Mucosa of descending colon (tissue), 3 donors: ENCODE data around the gene OCSTAMP. TPM values are rescaled to one million over a fixed set of nuclear protein-coding genes. Genes with fewer than 3 reads are reported as not detected.

Experiments used
- ATAC-seq: fragments of 200-7000 bp; cut with Tn5 transposase; one replicate; pipeline ENCODE4 v1.9.1; 2020; ENCODE audit warnings: mild to moderate bottlenecking, moderate library complexity
- DNase-seq, 3 donors: peaks; one replicate each; pipeline ENCODE4 v3.0.0-alpha.2; 2020
- H3K36me3 ChIP-seq: fragments of 200-600 bp; one replicate; pipeline ENCODE4 v1.8.0; 2021; ENCODE audit warnings: low read depth, mild to moderate bottlenecking
- H3K4me1 ChIP-seq: fragments of 200-600 bp; one replicate; pipeline ENCODE4 v1.8.0; 2021; ENCODE audit warnings: low read depth, mild to moderate bottlenecking
- H3K4me3 ChIP-seq: fragments of 200-600 bp; one replicate; pipeline ENCODE4 v1.8.0; 2021; ENCODE audit warnings: mild to moderate bottlenecking
- H3K9me3 ChIP-seq: fragments of 200-600 bp; one replicate; pipeline ENCODE4 v1.8.0; 2021; ENCODE audit warnings: mild to moderate bottlenecking
- CTCF ChIP-seq: fragments of 200-600 bp; IDR thresholded peaks from one replicate; pipeline ENCODE4 v1.8.0; 2022; ENCODE audit warnings: antibody characterized with exemption, mild to moderate bottlenecking
- intact Hi-C, 2 donors: fragments of 100-400 bp; cut with DNase I in 1 of 2; cut with micrococcal nuclease in 1 of 2; formaldehyde crosslinking; loops; one replicate each; pipeline versions ENCODE4 v1.11.0 to v1.11.1; 2022; cut with DNase I, micrococcal nuclease
- total RNA-seq, 3 donors: library from RNA; stranded (reverse); fragmentation: NEBNext Ultra II Directional in 2 of 3; extraction: Animal tissue kit (Norgen Biotek cat#: 25700) in 2 of 3; gene quantifications; one replicate each; pipeline versions ENCODE4 v1.2.1 to v1.2.4, GENCODE V29; 2021 to 2023
- donor health status: DM: no; HTN: no; CAD: no; lungs with moderate emphysema.
- donor health status: DM: no; HTN: no; CAD: no.
- donor health status: DM: no; HTN: yes; CAD: no.

Gene OCSTAMP
- total RNA-seq, 3 donors from 2014 or later, result not detected

- Histone ChIP-seq H3K4me1 (no peaks in the 10 kb centered on the region), H3K4me3 (no peak overlapping the region), H3K36me3 (no peaks in the 10 kb centered on the region), H3K9me3 (no peaks in the 10 kb centered on the region)
- no peak for ATAC-seq
- intact Hi-C loops, result no loop called here
- no peak for TF ChIP-seq CTCF
- DNase-seq, result no peak
These were observed 1.1 kb downstream of the OCSTAMP start for GRCh38 chr20:46549188-46549972.

GRCh38 chr20:46548688-46549087 lies 1.8 kb downstream of the OCSTAMP start:
- Histone ChIP-seq H3K4me1 (no peaks in the 10 kb centered on the region), H3K4me3 (no peak overlapping the region), H3K36me3 (no peaks in the 10 kb centered on the region), H3K9me3 (no peaks in the 10 kb centered on the region)
- no peak for TF ChIP-seq CTCF
- DNase-seq (no peak), ATAC-seq (no peak)
- intact Hi-C loops, result no loop called here

- H3K36me3 ChIP-seq, result no peaks in the 10 kb centered on the region
- no peak for DNase-seq
- H3K4me1 ChIP-seq, result no peaks in the 10 kb centered on the region
- H3K9me3 ChIP-seq, result no peaks in the 10 kb centered on the region
- TF ChIP-seq CTCF, result no peak
- intact Hi-C loops, result no loop called here
- no peak overlapping the region for H3K4me3 ChIP-seq
- ATAC-seq, result no peak
These were observed 2.5 kb downstream of the OCSTAMP start for GRCh38 chr20:46547995-46548394.

GRCh38 chr20:46546936-46547335 lies 3.5 kb downstream of the OCSTAMP start:
- Histone ChIP-seq H3K9me3 (no peaks in the 10 kb centered on the region), H3K36me3 (no peaks in the 10 kb centered on the region), H3K4me3 (no peak overlapping the region), H3K4me1 (no peaks in the 10 kb centered on the region)
- DNase-seq, result no peak
- intact Hi-C loops, result no loop called here
- no peak for TF ChIP-seq CTCF
- no peak for ATAC-seq

GRCh38 chr20:46546298-46546697 lies 4.2 kb downstream of the OCSTAMP start:
- Histone ChIP-seq H3K9me3 (no peaks in the 10 kb centered on the region), H3K36me3 (no peaks in the 10 kb centered on the region), H3K4me3 (no peak overlapping the region), H3K4me1 (no peaks in the 10 kb centered on the region)
- TF ChIP-seq CTCF, result no peak
- intact Hi-C loops, result no loop called here
- ATAC-seq, result no peak
- no peak for DNase-seq

GRCh38 chr20:46545827-46546138 lies 4.7 kb downstream of the OCSTAMP start:
- Histone ChIP-seq H3K36me3 (no peaks in the 10 kb centered on the region), H3K4me3 (no peak overlapping the region), H3K9me3 (no peaks in the 10 kb centered on the region), H3K4me1 (no peaks in the 10 kb centered on the region)
- intact Hi-C loops, result no loop called here
- TF ChIP-seq CTCF, result no peak
- no peak for ATAC-seq
- DNase-seq, result no peak
